Pancreas (tissue), 10 donors: ENCODE results near the gene SLC5A11. TPM values are rescaled to one million over a fixed set of nuclear protein-coding genes. Genes with fewer than 3 reads are reported as not detected.
"Not testable (repeated sequence)": the region's sequence is repeated elsewhere in the genome, so short reads cannot be mapped to it uniquely, and the experiment has no call there.

Experiments used
- ATAC-seq, 4 donors: fragments of 200-7000 bp; cut with Tn5 transposase; one replicate each; pipeline versions ENCODE4 v1.8.0 to v1.9.1; 2020; ENCODE audit warnings: mild to moderate bottlenecking in 4 of 4, moderate library complexity in 4 of 4
- DNase-seq, 6 donors: peaks; one replicate each; pipeline ENCODE4 v3.0.0-alpha.2; 2020
- FAIRE-seq: peaks from 2 replicates; lab custom pipeline; 2012; peaks lifted over from hg19 to GRCh38; lab: Jason Lieb, UNC
- H3K27ac ChIP-seq, 4 donors: fragments of 200-600 bp; sonication (generic); 1 replicate in 3 of 4; 2 replicates in 1 of 4; pipeline versions ENCODE4 v1.5.0 to v1.8.0; 2020
- H3K27me3 ChIP-seq, 4 donors: fragments of 200-600 bp; one replicate each; pipeline ENCODE4 v1.8.0; 2021
- H3K36me3 ChIP-seq, 3 donors: fragments of 200-600 bp; sonication (generic) in 1 of 3; one replicate each; pipeline versions ENCODE4 v1.5.0 to v1.8.0; 2020 to 2021
- H3K4me1 ChIP-seq, 3 donors: fragments of 200-600 bp; one replicate each; pipeline ENCODE4 v1.8.0; 2021
- H3K4me3 ChIP-seq, 4 donors: fragments of 200-600 bp; sonication (generic) in 2 of 4; one replicate each; pipeline versions ENCODE4 v1.5.0 to v1.8.0; 2020 to 2021
- H3K9me3 ChIP-seq, 4 donors: fragments of 200-600 bp; one replicate each; pipeline ENCODE4 v1.8.0; 2021
- CTCF ChIP-seq, 4 donors: fragments of 200-600 bp; sonication (generic) in 3 of 4; IDR thresholded peaks; one replicate each; pipeline versions ENCODE4 v1.5.0 to v1.8.0; 2021; ENCODE audit warnings: antibody characterized with exemption in 4 of 4
- WGBS, 2 donors: extraction: QIAGEN DNeasy Blood & Tissue Kit; methylation state at CpG; one replicate each; pipeline ENCODE4 v1.1.7; 2013; 5-methylcytosine and 5-hydroxymethylcytosine counted together
- intact Hi-C, 3 donors: fragments of 100-400 bp; cut with DNase I; formaldehyde crosslinking; loops; one replicate each; pipeline versions ENCODE4 v1.11.1 to v1.14.2; 2022
- polyA plus RNA-seq, 2 donors: library from polyadenylated mRNA; stranded (reverse); fragments of 200-250 nt; gene quantifications; one replicate each; pipeline ENCODE4 v1.2.3, GENCODE V29; 2013
- total RNA-seq, 6 donors: library from RNA; stranded (reverse); fragmentation: NEBNext Ultra II Directional in 4 of 6; extraction: Animal tissue kit (Norgen Biotek cat#: 25700) in 4 of 6; gene quantifications; one replicate each; pipeline versions ENCODE4 v1.2.1 to v1.2.4, GENCODE V29; 2021 to 2023
- donor health status: healthy with polysubstance abuse.
- donor health status: DM: no; HTN: no; CAD: no; lungs with moderate emphysema.
- donor health status: DM: no; HTN: no; CAD: no.
- donor health status: control.
- donor health status: control.
- donor health status: Bipolar disorder and iron deficiency.
- donor health status: DM: yes; HTN: yes; CAD: no.
- donor health status: DM: no; HTN: no; CAD: no.
- donor health status: DM: no; HTN: no; CAD: no.
- donor health status: DM: yes; HTN: yes; CAD: no.

The SLC5A11 gene
- total and polyA plus RNA-seq, 8 donors = 0.08 to 1.0 (median 0.25) TPM; not detected in 2

DNA sequence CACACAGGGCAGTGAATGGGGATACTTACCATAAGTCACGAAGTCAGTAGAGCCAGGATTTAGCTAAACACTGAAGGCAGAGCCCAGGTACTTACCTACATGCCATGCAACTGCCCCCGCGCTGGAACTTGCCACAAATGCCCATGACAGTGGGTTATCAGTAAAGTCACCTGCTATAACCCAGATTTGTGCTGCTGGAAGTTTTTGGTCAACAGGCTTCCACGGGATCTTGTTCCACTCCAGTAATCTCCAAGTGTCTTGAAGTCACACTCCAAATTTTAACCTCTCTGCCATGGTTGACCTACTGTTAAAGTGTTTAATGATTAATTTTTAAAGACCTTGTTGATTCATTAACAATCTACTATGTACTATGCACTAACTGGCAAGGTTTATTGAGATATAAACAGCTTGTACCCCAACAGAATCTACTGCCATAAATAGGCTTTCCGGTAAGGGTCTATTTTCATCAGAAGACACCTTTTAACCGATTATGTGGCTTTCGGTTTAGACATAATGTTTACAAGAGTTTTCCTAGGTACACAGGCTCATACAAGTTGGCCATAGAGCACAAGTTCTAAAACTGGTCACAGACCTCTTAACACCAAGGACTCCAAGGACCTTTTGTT lies 6.3 kb upstream of the SLC5A11 start:
- no peak overlapping the region for H3K4me3 ChIP-seq
- H3K9me3 ChIP-seq = no peaks in the 10 kb centered on the region
- peak in 1 of 4 donors; percentile 16 for ATAC-seq
- WGBS, 2 donors = 66 to 76% methylated on average over 7 of the region's 7 CpGs
- TF ChIP-seq CTCF (IDR thresholded peaks at IDR 0.05) = no peak
- no peak overlapping the region for H3K27ac ChIP-seq
- H3K4me1 ChIP-seq = peaks cover 0 to 8% (median 0%) of the 10 kb centered on the region in 3 donors
- no peaks in the 10 kb centered on the region for H3K36me3 ChIP-seq
- DNase-seq = no peak
- FAIRE-seq = no peak
- intact Hi-C loops = no loop called here
- H3K27me3 ChIP-seq = no peaks in the 10 kb centered on the region

GRCh38 chr16:24841291-24841690 lies 4.5 kb upstream of the SLC5A11 start:
- TF ChIP-seq CTCF (IDR thresholded peaks at IDR 0.05) = no peak

GRCh38 chr16:24844101-24845030 lies 1.4 kb upstream of the SLC5A11 start:
- FAIRE-seq (no peak), ATAC-seq (no peak), DNase-seq (no peak)
- peaks cover 0 to under 1% (median 0%) of the 10 kb centered on the region in 3 donors for H3K4me1 ChIP-seq
- no peaks in the 10 kb centered on the region for H3K27me3 ChIP-seq
- TF ChIP-seq CTCF (IDR thresholded peaks at IDR 0.05) = no peak
- WGBS, 2 donors = 77 to 78% methylated on average over 17 of the region's 17 CpGs
- H3K36me3 ChIP-seq = no peaks in the 10 kb centered on the region
- intact Hi-C loops = no loop called here
- no peaks in the 10 kb centered on the region for H3K9me3 ChIP-seq
- no peak overlapping the region for H3K27ac ChIP-seq
- no peak overlapping the region for H3K4me3 ChIP-seq

More at GRCh38 chr16:24841291-24841690, 4.5 kb upstream of the SLC5A11 start:
- intact Hi-C loops = no loop called here
- H3K4me1 ChIP-seq = peaks cover 0 to 8% (median 0%) of the 10 kb centered on the region in 3 donors
- ATAC-seq (no peak), DNase-seq (no peak), FAIRE-seq (no peak)
- H3K27me3 ChIP-seq = no peaks in the 10 kb centered on the region
- no peaks in the 10 kb centered on the region for H3K9me3 ChIP-seq
- no peak overlapping the region for H3K27ac ChIP-seq
- H3K4me3 ChIP-seq = no peak overlapping the region
- H3K36me3 ChIP-seq = no peaks in the 10 kb centered on the region

DNA sequence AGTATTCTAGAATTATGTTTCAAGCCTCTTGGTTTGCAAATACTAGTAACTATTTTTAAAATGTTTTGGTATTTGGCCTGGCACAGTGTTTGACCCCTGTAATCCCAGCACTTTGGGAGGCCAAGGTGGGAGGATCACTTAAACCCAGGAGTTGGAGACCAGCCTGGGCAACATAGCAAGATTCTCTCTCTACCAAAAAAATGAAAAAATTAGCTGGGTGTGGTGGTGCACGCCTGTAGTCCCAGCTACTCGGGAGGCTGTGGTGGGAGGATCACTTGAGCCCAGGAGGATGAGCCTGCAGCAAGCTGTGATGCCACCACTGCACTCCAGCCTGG lies 765 bp upstream of the SLC5A11 start:
- H3K27me3 ChIP-seq, H3K36me3 ChIP-seq, H3K4me1 ChIP-seq, intact Hi-C loops, H3K9me3 ChIP-seq, DNase-seq, H3K27ac ChIP-seq, H3K4me3 ChIP-seq, FAIRE-seq, ATAC-seq: not testable (repeated sequence)
- WGBS, 2 donors = 92 to 96% methylated on average over 2 of the region's 2 CpGs

- no peak overlapping the region for H3K27ac ChIP-seq
- TF ChIP-seq CTCF (IDR thresholded peaks at IDR 0.05) = no peak
- H3K27me3 ChIP-seq = no peaks in the 10 kb centered on the region
- WGBS, 2 donors = 46 to 49% methylated on average over 8 of the region's 8 CpGs
- H3K4me3 ChIP-seq = no peak overlapping the region
- DNase-seq (no peak), FAIRE-seq (no peak), ATAC-seq (no peak)
- H3K4me1 ChIP-seq = no peaks in the 10 kb centered on the region
- no peaks in the 10 kb centered on the region for H3K36me3 ChIP-seq
- intact Hi-C loops = no loop called here
- no peaks in the 10 kb centered on the region for H3K9me3 ChIP-seq
These were observed 990 bp downstream of the SLC5A11 start for GRCh38 chr16:24846548-24847357.
